K562 (cell line): ENCODE results near the gene CCDC171. TPM values are rescaled to one million over a fixed set of nuclear protein-coding genes. Genes with fewer than 3 reads are reported as not detected.

Experiments used
- ATAC-seq: fragments of 200-7000 bp; cut with Tn5 transposase; 3 replicates; pipeline ENCODE4 v1.9.1; 2020; ENCODE audit warnings: moderate library complexity
- BruUV-seq: library from RNA; stranded (reverse); fragments of 400-500 nt; replicated peaks from 2 replicates; lab custom pipeline; 2021; lab: Mats Ljungman, UMichigan
- CTCF ChIA-PET: fragments of 300-600 bp; formaldehyde crosslinking; extraction: SDS; loops from one replicate; lab custom pipeline; 2021; ENCODE audit warnings: low intra/inter-chr PET ratio; lab: Yijun Ruan, JAX
- POLR2A ChIA-PET: fragments of 300-600, 350-650 bp; sonication (Branson Sonifier 250); formaldehyde crosslinking; extraction: SDS; loops from one replicate; lab custom pipeline; 2021; ENCODE audit warnings: antibody characterized with exemption, inconsistent platforms; lab: Yijun Ruan, JAX
- DNase-seq, 4 experiments: peaks; one replicate each; pipeline versions ENCODE4 v3.0.0 to v3.0.0-alpha.2; 2011 to 2018; ENCODE audit warnings: low spot score in 3 of 4, mixed read lengths in 3 of 4; ENCODE audit errors: extremely low read depth in 1 of 4
- FAIRE-seq: peaks from 2 replicates; lab custom pipeline; 2011; peaks lifted over from hg19 to GRCh38; lab: Jason Lieb, UNC
- H2AFZ ChIP-seq: 2 replicates; pipeline ENCODE4 v1.6.0; 2011; ENCODE audit warnings: low read depth, low read length, control low read depth, inconsistent platforms
- H3K27ac ChIP-seq: fragments of 200-600 bp; 3 replicates; pipeline ENCODE4 v1.8.0; 2011; ENCODE audit warnings: low read depth, mild to moderate bottlenecking, control low read depth, inconsistent platforms, low read length, moderate library complexity, mixed read lengths; ENCODE audit errors: extremely low read depth
- H3K27me3 ChIP-seq, 2 experiments: fragments of 300-600 bp in 1 of 2; 2 replicates in 1 of 2; 3 replicates in 1 of 2; pipeline versions ENCODE4 v1.6.0 to v1.8.0; 2011; ENCODE audit warnings: inconsistent platforms in 2 of 2, low read length in 2 of 2, mild to moderate bottlenecking in 1 of 2, mixed read lengths in 1 of 2, moderate library complexity in 1 of 2; ENCODE audit not compliant: control insufficient read depth in 2 of 2, insufficient read depth in 2 of 2
- H3K36me3 ChIP-seq: fragments of 300-600 bp; 3 replicates; pipeline ENCODE4 v1.8.0; 2011; ENCODE audit warnings: mild to moderate bottlenecking, low read length, inconsistent platforms; ENCODE audit not compliant: control insufficient read depth, insufficient read depth
- H3K4me1 ChIP-seq, 2 experiments: fragments of 200-600 bp in 1 of 2; replicated peaks in 1 of 2; 2 replicates in 1 of 2; 3 replicates in 1 of 2; pipeline versions ENCODE4 v1.5.1 to v1.8.0; 2011; ENCODE audit warnings: inconsistent platforms in 2 of 2, low read length in 2 of 2, mild to moderate bottlenecking in 1 of 2, mixed read lengths in 1 of 2, moderate library complexity in 1 of 2; ENCODE audit not compliant: control insufficient read depth in 2 of 2, insufficient read depth in 2 of 2
- H3K4me2 ChIP-seq: 2 replicates; pipeline ENCODE4 v1.6.1; 2011; ENCODE audit warnings: low read length, control low read depth, inconsistent platforms, mixed read lengths; ENCODE audit not compliant: insufficient read depth
- H3K4me3 ChIP-seq: fragments of 200-600 bp; sonication (generic), shearing (Covaris generic); 2 replicates; pipeline ENCODE4 v1.5.1; 2016; ENCODE audit warnings: control low read depth, inconsistent platforms
- H3K79me2 ChIP-seq: fragments of 200-600 bp; 3 replicates; pipeline ENCODE4 v1.8.0; 2011; ENCODE audit warnings: low read length, inconsistent platforms; ENCODE audit not compliant: control insufficient read depth, insufficient read depth
- H3K9ac ChIP-seq, 2 experiments: 2 replicates each; pipeline versions ENCODE4 v1.6.0 to v1.6.1; 2011; ENCODE audit warnings: low read depth in 2 of 2, low read length in 2 of 2, control low read depth in 1 of 2, inconsistent platforms in 1 of 2, mild to moderate bottlenecking in 1 of 2, mixed read lengths in 1 of 2; ENCODE audit not compliant: insufficient read depth in 1 of 2
- H3K9me1 ChIP-seq: one replicate; pipeline ENCODE4 v1.6.0; 2011; ENCODE audit warnings: inconsistent platforms, mild to moderate bottlenecking, low read length, moderate library complexity; ENCODE audit not compliant: control insufficient read depth, insufficient read depth
- H3K9me3 ChIP-seq: replicated peaks from 2 replicates; pipeline ENCODE4 v1.5.1; 2011; ENCODE audit warnings: low read depth, low read length, inconsistent platforms; ENCODE audit not compliant: control insufficient read depth, insufficient read depth
- H4K20me1 ChIP-seq: replicated peaks from 2 replicates; pipeline ENCODE4 v1.6.1; 2011; ENCODE audit warnings: low read length, inconsistent platforms, mixed read lengths; ENCODE audit not compliant: control insufficient read depth, insufficient read depth
- BRD4 ChIP-seq: fragments of 200-600 bp; sonication (generic); IDR thresholded peaks from 2 replicates; pipeline ENCODE4 v1.6.1; 2017; ENCODE audit warnings: inconsistent platforms
- MCM3 ChIP-seq: fragments of 450-650 bp; IDR thresholded peaks from 2 replicates; pipeline ENCODE4 v1.6.1; 2016
- PCBP2 ChIP-seq: fragments of 200-400 bp; formaldehyde crosslinking; IDR thresholded peaks from 2 replicates; pipeline ENCODE4 v1.6.1; 2018; ENCODE audit warnings: low read length, low read depth, mild to moderate bottlenecking, moderate library complexity; ENCODE audit not compliant: poor library complexity, severe bottlenecking
- RBM14 ChIP-seq: fragments of 200-400 bp; formaldehyde crosslinking; IDR thresholded peaks from 2 replicates; pipeline ENCODE4 v1.6.1; 2018; ENCODE audit warnings: low read depth, mild to moderate bottlenecking, low read length, moderate library complexity, borderline replicate concordance; ENCODE audit not compliant: insufficient read depth
- ZNF175 ChIP-seq: fragments of 200-800 bp; sonication (Bioruptor generic); IDR thresholded peaks from 2 replicates; pipeline ENCODE4 v1.6.1; 2016; ENCODE audit warnings: low read depth, mild to moderate bottlenecking, missing genetic modification characterization, missing compliant biosample characterization
- ZNF23 ChIP-seq: fragments of 250-450 bp; sonication (Bioruptor Pico); IDR thresholded peaks from 2 replicates; pipeline ENCODE4 v1.4.0; 2020; ENCODE audit warnings: mild to moderate bottlenecking
- ZNF318 ChIP-seq, 2 experiments: fragments of 450-650 bp; IDR thresholded peaks; 2 replicates each; pipeline ENCODE4 v1.6.1; 2016; ENCODE audit warnings: mild to moderate bottlenecking in 2 of 2, borderline replicate concordance in 1 of 2, low read depth in 1 of 2, moderate library complexity in 1 of 2
- ZNF764 ChIP-seq: fragments of 250-450 bp; sonication (Bioruptor Pico); IDR thresholded peaks from 2 replicates; pipeline ENCODE4 v1.4.0; 2020; ENCODE audit warnings: low read depth, mild to moderate bottlenecking, moderate library complexity
- ZNF830 ChIP-seq: fragments of 250-450 bp; sonication (Bioruptor Pico); IDR thresholded peaks from 2 replicates; pipeline ENCODE4 v1.5.0; 2021; ENCODE audit warnings: mild to moderate bottlenecking
- WGBS: fragments of 100-300 bp; shearing (Covaris generic); methylation state at CpG from one replicate; pipeline ENCODE4 v1.1.6; 2016; ENCODE audit warnings: low coverage, mixed read lengths; ENCODE audit not compliant: insufficient coverage; ENCODE audit errors: missing lambda C conversion rate; 5-methylcytosine and 5-hydroxymethylcytosine counted together
- in situ Hi-C: fragments of 300-500 bp; cut with MboI; formaldehyde crosslinking; loops from 4 replicates; pipeline ENCODE4 v1.15.0; 2018; ENCODE audit warnings: inconsistent platforms, mixed read lengths
- intact Hi-C: fragments of 100-400 bp; cut with micrococcal nuclease; formaldehyde crosslinking; loops from 2 replicates; pipeline ENCODE4 v1.14.2; 2022
- polyA plus RNA-seq, 8 experiments: library from polyadenylated mRNA; depleted of rRNA in 4 of 8; stranded (reverse) in 5 of 8; unstranded in 3 of 8; fragments of >200 nt; fragmentation: Nextera tagmentation in 2 of 8; fragmentation: Illumina TruSeq in 1 of 8; extraction: Ambion mirVana in 2 of 8; extraction: Trizol in 1 of 8; gene quantifications; 2 replicates each; pipeline versions ENCODE4 v1.2.1 to v1.2.3, GENCODE V29; 2011 to 2014; ENCODE audit warnings: inconsistent platforms in 1 of 8, missing spikeins in 1 of 8
- total RNA-seq, 7 experiments: library from RNA; depleted of rRNA in 6 of 7; stranded (reverse); fragments of >200 nt in 6 of 7; fragmentation: Illumina TruSeq in 2 of 7; extraction: Trizol in 2 of 7; gene quantifications; 2 replicates each; pipeline versions ENCODE4 v1.2.1 to v1.2.3, GENCODE V29; 2011 to 2021; ENCODE audit warnings: low replicate concordance in 1 of 7

The CCDC171 gene
- total and polyA plus RNA-seq, 9 of the 15 experiments (the other 6 are each of a cell fraction or from before 2014, with no cell fraction given) = 0.08 to 3.8 (median 0.27) TPM

GRCh38 chr9:15707000-15707399 lies 154.2 kb downstream of the CCDC171 start:
- TF ChIP-seq PCBP2 = no peak
- no peak for TF ChIP-seq ZNF23
- TF ChIP-seq ZNF175 = no peak
- no peak for FAIRE-seq
- Histone ChIP-seq H3K4me1 (no peaks in the 10 kb centered on the region), H3K4me3 (no peak overlapping the region), H3K9ac (no peak overlapping the region), H3K9me3 (no peaks in the 10 kb centered on the region), H3K27me3 (no peaks in the 10 kb centered on the region), H3K36me3 (no peaks in the 10 kb centered on the region), H3K27ac (no peak overlapping the region), H2AFZ (no peak overlapping the region), H3K9me1 (no peaks in the 10 kb centered on the region), H3K79me2 (no peaks in the 10 kb centered on the region), H3K4me2 (no peak overlapping the region), H4K20me1 (no peaks in the 10 kb centered on the region)
- intact Hi-C loops (no loop called here), in situ Hi-C loops (no loop called here)
- BruUV-seq = no TSS peak
- CTCF ChIA-PET = no interaction called here
- POLR2A ChIA-PET = no interaction called here
- ATAC-seq = no peak
- no peak for DNase-seq
- 0% methylated on average over 3 of the region's 3 CpGs for WGBS

- BruUV-seq = no TSS peak
- H2AFZ ChIP-seq = no peak overlapping the region
- intact Hi-C loops = no loop called here
- 0% methylated on average over 1 of the region's 1 CpG for WGBS
- H3K9ac ChIP-seq = no peak overlapping the region
- FAIRE-seq (no peak), DNase-seq (no peak), ATAC-seq (no peak)
- no peak overlapping the region for H3K4me2 ChIP-seq
- no peaks in the 10 kb centered on the region for H3K4me1 ChIP-seq
- no peaks in the 10 kb centered on the region for H3K9me3 ChIP-seq
- H3K79me2 ChIP-seq = no peaks in the 10 kb centered on the region
- no peaks in the 10 kb centered on the region for H3K36me3 ChIP-seq
- no peaks in the 10 kb centered on the region for H4K20me1 ChIP-seq
- ChIA-PET POLR2A (no interaction called here), CTCF (no interaction called here)
- no peak for TF ChIP-seq ZNF318 (IDR thresholded peaks at IDR 0.05; ENCODE audit: borderline replicate concordance in 1 of 2, low read depth in 1 of 2)
- no peak for TF ChIP-seq ZNF764 (CRISPR knock-in tag)
- no peak for TF ChIP-seq RBM14
- TF ChIP-seq MCM3 = no peak
- TF ChIP-seq ZNF830 (CRISPR knock-in tag) = no peak
- no peak for TF ChIP-seq BRD4
- H3K9me1 ChIP-seq = no peaks in the 10 kb centered on the region
- H3K27me3 ChIP-seq = no peaks in the 10 kb centered on the region
- H3K27ac ChIP-seq = no peak overlapping the region
- H3K4me3 ChIP-seq = no peak overlapping the region
- in situ Hi-C loops = no loop called here
Measured at GRCh38 chr9:15711531-15711930, 158.7 kb downstream of the CCDC171 start.
